Activated T-cell treated with anti-CD3 and anti-CD28 coated beads, Interleukin-2, amount 50 U/mL, for 72 hours (primary cell): Measurements from ENCODE around the gene PPP1R14C. TPM values are rescaled to one million over a fixed set of nuclear protein-coding genes. Genes with fewer than 3 reads are reported as not detected.

Experiments
- ATAC-seq, 2 donors: fragments of 150-1000 bp; cut with Tn5 transposase; replicated peaks in 1 of 2; 2 replicates each; pipeline ENCODE4 v1.10.0; 2021; ENCODE audit warnings: moderate library complexity in 2 of 2, mild to moderate bottlenecking in 1 of 2
- DNase-seq, 2 donors: peaks; one replicate each; pipeline ENCODE4 v3.0.0; 2021 to 2022; ENCODE audit warnings: mixed read lengths in 1 of 2
- H3K27ac Mint-ChIP-seq: one replicate; pipeline ENCODE4 v1.8.0; 2022; ENCODE audit warnings: mild to moderate bottlenecking, moderate library complexity, mixed read lengths
- H3K27me3 Mint-ChIP-seq: one replicate; pipeline ENCODE4 v1.8.0; 2022; ENCODE audit warnings: low read depth, mixed read lengths
- H3K36me3 Mint-ChIP-seq, 2 donors: one replicate each; pipeline ENCODE4 v1.8.0; 2022; ENCODE audit warnings: mixed read lengths in 2 of 2, mild to moderate bottlenecking in 1 of 2; ENCODE audit not compliant: insufficient read depth in 2 of 2
- H3K4me1 Mint-ChIP-seq: one replicate; pipeline ENCODE4 v1.8.0; 2022; ENCODE audit warnings: low read depth, mixed read lengths
- H3K4me3 Mint-ChIP-seq, 2 donors: one replicate each; pipeline ENCODE4 v1.8.0; 2022; ENCODE audit warnings: mild to moderate bottlenecking in 2 of 2, mixed read lengths in 2 of 2, moderate library complexity in 2 of 2
- H3K9me3 Mint-ChIP-seq, 2 donors: one replicate each; pipeline ENCODE4 v1.8.0; 2022; ENCODE audit warnings: mixed read lengths in 2 of 2
- total RNA-seq, 2 donors: library from RNA; stranded (reverse); gene quantifications; one replicate each; pipeline ENCODE4 v1.2.3, GENCODE V29; 2022

PPP1R14C gene
- total RNA-seq, 2 donors from 2014 or later = 1.8 TPM

DNA sequence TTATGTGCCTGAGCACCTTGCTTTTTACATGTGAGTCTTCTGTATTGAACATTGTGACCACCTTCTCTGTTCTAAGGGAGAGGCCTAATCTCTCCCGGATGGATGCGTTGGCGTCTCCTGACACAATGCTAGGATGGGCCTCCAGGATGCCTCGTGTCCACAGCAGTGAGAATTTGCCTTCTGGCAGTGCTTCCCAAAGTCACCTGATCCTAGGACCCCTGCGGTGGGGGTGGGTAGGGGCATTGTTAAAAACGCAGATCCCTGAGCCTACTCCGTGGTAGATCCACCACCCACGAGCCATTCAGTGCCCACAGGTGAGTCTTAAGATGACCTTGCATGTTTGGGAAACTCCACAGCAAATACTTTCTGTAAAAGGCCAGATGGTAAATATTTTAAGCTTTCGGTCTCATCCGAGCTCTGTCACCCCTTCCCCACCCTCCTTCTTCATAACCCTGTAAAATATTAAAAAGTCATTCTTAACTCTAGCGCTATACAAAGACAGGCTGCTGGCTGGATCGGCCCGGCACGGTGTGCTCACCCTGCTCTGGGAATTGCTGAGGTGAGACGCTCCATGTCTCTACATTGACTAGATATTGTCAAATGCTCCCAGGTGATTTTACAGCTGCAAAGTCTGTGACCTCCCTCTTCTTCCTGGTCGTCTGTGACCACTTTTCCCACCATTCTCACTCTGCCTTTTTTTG lies 119.3 kb downstream of the PPP1R14C start:
- H3K36me3 Mint-ChIP-seq = peaks cover 2 to 5% of the 10 kb centered on the region in 2 donors
- ATAC-seq = no peak
- no peak overlapping the region for H3K27ac Mint-ChIP-seq
- H3K9me3 Mint-ChIP-seq = peaks cover 0 to 2% of the 10 kb centered on the region in 2 donors
- no peak for DNase-seq
- peaks cover 27% of the 10 kb centered on the region for H3K27me3 Mint-ChIP-seq
- no peak overlapping the region for H3K4me3 Mint-ChIP-seq
- peaks cover 14% of the 10 kb centered on the region for H3K4me1 Mint-ChIP-seq

DNA sequence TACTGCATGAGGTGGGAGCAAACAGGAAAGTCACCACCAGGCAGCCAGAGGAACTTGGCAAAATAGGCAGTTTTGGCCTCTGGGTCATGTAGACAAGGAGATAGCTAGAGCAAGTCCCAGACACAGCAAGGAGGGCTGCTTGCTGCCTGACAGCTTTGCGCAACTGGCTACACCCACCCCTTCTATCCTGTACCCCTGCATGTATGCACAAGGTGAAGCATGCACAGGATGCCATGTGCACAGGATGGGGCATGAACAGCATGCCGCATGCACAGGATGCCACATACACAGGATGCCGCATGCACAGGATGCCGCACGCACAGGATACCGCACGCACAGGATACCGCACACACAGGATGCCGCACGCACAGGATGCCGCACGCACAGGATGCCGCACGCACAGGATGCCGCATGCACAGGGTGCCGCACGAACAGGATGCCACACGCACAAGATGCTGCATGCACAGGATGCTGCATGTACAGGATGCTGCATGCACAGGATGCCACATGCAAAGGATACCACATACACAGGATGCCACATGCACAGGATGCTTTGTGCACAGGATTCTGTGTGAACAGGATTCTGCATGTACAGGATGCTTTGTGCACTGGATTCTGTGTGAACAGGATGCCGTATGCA lies 121.0 kb downstream of the PPP1R14C start:
- Mint-ChIP-seq H3K9me3 (peaks cover 0 to 2% of the 10 kb centered on the region in 2 donors), H3K27ac (no peak overlapping the region), H3K4me1 (peaks cover 7% of the 10 kb centered on the region), H3K36me3 (peaks cover 1 to 2% of the 10 kb centered on the region in 2 donors), H3K27me3 (peaks cover 22% of the 10 kb centered on the region), H3K4me3 (no peak overlapping the region)
- ATAC-seq (peak; percentile 58 to 74), DNase-seq (peak; percentile 40 to 45)

DNA sequence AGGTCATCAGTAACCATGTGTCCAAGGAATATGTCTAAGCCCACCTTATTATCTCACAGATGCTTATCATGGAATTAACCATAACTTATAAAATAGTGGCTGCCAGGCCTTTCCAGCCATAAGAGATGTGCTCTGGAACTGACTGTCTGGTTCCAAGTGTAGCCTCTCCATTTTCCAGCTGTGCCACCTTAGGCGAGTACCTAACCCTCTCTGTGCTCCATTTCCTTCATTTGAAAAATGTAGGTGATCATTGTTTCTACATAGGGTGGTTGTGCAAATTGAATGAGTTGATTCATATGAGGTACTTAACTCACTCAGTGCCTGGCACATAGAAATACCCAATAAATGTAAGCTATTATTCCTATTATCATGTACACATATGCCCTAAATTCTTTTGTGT lies 123.5 kb downstream of the PPP1R14C start:
- H3K36me3 Mint-ChIP-seq = peaks cover 1 to 2% of the 10 kb centered on the region in 2 donors
- H3K9me3 Mint-ChIP-seq = peaks cover 0 to 2% of the 10 kb centered on the region in 2 donors
- no peak overlapping the region for H3K27ac Mint-ChIP-seq
- peaks cover 16% of the 10 kb centered on the region for H3K4me1 Mint-ChIP-seq
- no peaks in the 10 kb centered on the region for H3K27me3 Mint-ChIP-seq
- no peak for ATAC-seq
- no peak overlapping the region for H3K4me3 Mint-ChIP-seq
- no peak for DNase-seq

DNA sequence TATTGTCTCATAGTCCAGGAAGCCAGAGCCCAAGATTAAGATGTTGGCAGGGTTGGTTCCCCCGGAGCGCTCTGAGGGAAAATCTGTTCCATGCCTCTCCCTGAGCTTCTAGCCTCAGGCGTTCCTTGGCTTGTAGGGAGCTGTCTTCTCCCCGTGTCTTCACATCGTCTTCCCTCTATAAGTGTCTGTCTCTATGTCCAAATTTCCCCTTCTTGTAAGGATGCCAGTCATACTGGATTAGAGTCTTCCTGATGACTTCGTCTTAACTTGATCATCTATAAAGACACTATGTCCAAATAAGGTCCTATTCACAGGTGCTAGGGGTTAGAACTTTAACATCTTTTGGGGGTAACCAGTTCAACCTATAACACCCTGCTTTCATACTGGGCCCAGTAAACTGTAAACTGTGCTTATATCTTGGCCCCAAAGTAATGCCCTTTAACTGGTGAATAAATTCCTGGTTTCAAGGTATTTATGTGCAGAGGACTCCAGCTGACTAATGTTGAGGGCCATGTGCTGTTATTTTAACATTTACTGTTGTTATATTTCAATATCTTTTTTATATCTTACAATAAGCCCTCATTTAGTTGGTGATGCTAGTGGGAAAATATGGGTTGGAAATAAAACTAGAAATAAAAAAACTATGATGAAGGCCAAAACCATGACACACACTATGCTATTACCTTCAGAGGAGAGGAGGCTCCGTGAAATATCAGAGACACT lies 124.3 kb downstream of the PPP1R14C start:
- H3K36me3 Mint-ChIP-seq = peaks cover 1 to 2% of the 10 kb centered on the region in 2 donors
- H3K27ac Mint-ChIP-seq = no peak overlapping the region
- DNase-seq (no peak), ATAC-seq (no peak)
- no peaks in the 10 kb centered on the region for H3K27me3 Mint-ChIP-seq
- H3K9me3 Mint-ChIP-seq = peaks cover 0 to 2% of the 10 kb centered on the region in 2 donors
- peaks cover 16% of the 10 kb centered on the region for H3K4me1 Mint-ChIP-seq
- no peak overlapping the region for H3K4me3 Mint-ChIP-seq

DNA sequence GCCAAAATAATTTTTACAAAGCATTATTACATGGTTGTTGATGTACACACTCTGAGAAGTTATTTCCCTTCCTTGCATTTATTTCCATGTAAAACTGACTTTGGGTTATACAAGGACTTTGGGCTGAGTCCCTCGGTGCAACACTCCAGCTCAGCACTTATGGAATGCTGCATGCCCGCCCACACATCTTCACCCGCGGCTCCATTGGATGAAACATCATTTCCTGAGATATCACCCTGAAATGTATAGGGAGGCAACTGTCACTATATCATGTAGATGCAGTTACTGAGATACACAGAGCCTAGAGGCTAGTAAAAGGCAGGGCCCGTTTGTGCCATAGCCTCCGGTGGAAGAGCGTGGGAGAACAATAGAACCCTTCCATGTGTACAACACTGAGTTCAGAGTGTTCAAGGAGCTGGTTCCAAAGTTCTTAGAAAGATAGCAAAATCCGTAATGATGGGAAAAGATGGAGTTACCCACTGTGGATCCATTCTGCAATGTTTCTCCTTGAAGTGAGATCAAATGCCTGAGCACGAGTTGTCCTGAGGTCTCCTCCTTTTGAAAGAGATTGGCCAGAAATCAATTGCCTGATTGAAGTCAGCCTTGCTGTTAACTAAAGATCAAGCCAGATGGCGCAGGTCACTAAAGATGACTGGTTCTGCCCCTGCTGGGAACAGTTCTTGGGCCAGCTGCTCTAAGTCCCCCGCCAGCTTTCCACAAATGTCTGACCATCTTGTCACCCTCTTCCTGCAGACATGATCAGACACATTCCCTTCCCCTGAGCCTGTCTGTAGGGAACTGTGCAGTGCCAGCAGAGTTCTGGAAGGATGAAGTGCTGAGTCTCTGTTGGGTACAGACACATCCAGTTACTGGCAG lies 125.1 kb downstream of the PPP1R14C start:
- Mint-ChIP-seq H3K4me3 (no peak overlapping the region), H3K4me1 (peaks cover 16% of the 10 kb centered on the region), H3K27ac (no peak overlapping the region), H3K36me3 (no peaks in the 10 kb centered on the region), H3K27me3 (no peaks in the 10 kb centered on the region), H3K9me3 (no peaks in the 10 kb centered on the region)
- DNase-seq (no peak), ATAC-seq (no peak)

DNA sequence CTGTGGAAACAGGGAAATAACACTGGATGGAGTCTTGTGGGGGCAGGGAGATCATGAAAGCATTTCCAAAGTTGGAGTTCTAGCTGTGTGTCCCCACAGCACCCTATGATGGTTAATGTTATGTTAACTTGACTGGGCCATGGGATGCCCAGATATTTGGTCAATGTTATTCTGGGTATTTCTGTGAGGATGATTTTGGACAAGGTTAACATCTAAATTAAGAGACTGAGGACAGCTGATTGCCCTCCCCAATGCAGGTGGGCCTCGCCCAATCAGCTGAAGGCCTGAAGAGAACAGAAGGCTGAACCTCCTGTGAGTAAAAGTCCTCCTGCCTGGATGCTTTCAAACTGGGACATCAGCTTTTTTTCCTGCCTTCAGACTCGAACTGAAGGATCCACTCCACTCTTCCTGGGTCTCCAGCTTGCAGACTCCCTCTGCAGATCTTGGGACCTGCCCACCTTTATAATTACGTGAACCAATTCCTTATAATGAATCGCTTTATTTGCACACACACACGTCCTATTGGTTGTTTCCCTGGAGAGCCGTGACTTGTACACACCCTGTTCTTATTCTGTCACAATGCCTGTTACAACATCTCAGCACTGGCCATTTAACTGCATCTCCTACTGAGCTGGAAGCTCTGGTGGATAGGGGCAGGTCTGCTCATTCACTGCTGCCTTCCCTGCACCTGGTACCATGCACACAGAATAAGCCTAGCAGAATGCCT lies 126.4 kb downstream of the PPP1R14C start:
- H3K4me3 Mint-ChIP-seq = no peak overlapping the region
- no peaks in the 10 kb centered on the region for H3K36me3 Mint-ChIP-seq
- no peaks in the 10 kb centered on the region for H3K9me3 Mint-ChIP-seq
- ATAC-seq (no peak), DNase-seq (no peak)
- H3K4me1 Mint-ChIP-seq = peaks cover 16% of the 10 kb centered on the region
- H3K27ac Mint-ChIP-seq = no peak overlapping the region
- H3K27me3 Mint-ChIP-seq = peaks cover 6% of the 10 kb centered on the region

GRCh38 chr6:150269857-150270223 lies 127.0 kb downstream of the PPP1R14C start:
- Mint-ChIP-seq H3K36me3 (no peaks in the 10 kb centered on the region), H3K27me3 (peaks cover 12% of the 10 kb centered on the region), H3K4me3 (no peak overlapping the region), H3K27ac (no peak overlapping the region), H3K4me1 (peaks cover 10% of the 10 kb centered on the region), H3K9me3 (no peaks in the 10 kb centered on the region)
- ATAC-seq (peak; percentile 71 to 80), DNase-seq (peak in 1 of 2 donors; percentile 36)

DNA sequence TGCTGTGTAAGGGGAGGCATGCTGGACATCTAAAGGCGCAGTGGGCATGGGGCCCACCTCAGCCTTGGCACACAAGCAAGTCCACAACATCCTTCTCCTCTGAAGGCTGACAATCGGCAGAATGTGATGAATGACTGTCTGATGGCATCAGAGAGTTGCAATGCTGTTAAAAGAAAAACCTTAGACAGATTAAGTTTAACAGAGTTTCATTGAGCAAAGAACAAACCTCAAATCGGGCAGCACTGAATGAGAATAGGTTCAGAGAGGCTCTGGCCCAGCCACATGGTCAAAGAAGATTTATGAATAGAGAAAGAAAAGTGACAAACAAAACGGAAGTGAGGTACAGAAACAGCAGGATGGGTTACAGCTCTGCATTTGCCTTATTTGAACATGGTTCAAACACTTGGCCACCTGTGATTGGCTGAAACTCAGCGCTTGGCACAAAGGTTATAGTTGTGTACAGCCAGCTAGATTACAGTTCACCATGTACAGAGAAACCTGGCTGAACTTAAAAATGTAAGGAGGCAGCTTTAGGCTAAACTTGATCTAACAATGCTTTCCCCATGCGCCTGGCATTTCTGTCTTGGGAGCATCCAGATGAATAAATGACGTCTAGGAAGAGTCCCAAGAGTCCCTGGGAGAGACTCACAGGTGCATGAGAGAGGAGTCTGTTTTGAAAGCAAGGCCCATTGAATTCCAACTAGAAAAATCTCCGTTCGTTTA lies 127.6 kb downstream of the PPP1R14C start:
- H3K4me1 Mint-ChIP-seq = peaks cover 9% of the 10 kb centered on the region
- H3K9me3 Mint-ChIP-seq = no peaks in the 10 kb centered on the region
- H3K36me3 Mint-ChIP-seq = no peaks in the 10 kb centered on the region
- H3K27ac Mint-ChIP-seq = no peak overlapping the region
- H3K4me3 Mint-ChIP-seq = no peak overlapping the region
- DNase-seq (no peak), ATAC-seq (no peak)
- H3K27me3 Mint-ChIP-seq = peaks cover 15% of the 10 kb centered on the region

DNA sequence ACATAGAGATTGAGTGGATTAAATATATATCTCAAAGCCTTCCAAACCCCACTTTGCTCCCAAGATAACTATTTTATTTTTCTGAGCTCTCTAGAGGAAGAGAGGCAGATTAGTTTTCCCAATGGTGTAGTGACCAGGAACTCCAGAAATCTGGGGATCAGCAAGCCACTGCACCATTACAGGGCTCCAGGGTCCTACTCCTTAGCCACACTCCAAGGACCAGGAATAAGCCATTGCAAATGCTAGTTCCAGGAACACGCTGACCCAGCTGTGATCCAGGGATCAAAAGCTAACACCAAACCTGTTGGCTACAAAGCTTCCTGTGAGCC lies 128.3 kb downstream of the PPP1R14C start:
- Mint-ChIP-seq H3K36me3 (no peaks in the 10 kb centered on the region), H3K4me1 (peaks cover 9% of the 10 kb centered on the region), H3K4me3 (no peak overlapping the region), H3K9me3 (no peaks in the 10 kb centered on the region), H3K27me3 (peaks cover 18% of the 10 kb centered on the region), H3K27ac (no peak overlapping the region)
- ATAC-seq (no peak), DNase-seq (no peak)

DNA sequence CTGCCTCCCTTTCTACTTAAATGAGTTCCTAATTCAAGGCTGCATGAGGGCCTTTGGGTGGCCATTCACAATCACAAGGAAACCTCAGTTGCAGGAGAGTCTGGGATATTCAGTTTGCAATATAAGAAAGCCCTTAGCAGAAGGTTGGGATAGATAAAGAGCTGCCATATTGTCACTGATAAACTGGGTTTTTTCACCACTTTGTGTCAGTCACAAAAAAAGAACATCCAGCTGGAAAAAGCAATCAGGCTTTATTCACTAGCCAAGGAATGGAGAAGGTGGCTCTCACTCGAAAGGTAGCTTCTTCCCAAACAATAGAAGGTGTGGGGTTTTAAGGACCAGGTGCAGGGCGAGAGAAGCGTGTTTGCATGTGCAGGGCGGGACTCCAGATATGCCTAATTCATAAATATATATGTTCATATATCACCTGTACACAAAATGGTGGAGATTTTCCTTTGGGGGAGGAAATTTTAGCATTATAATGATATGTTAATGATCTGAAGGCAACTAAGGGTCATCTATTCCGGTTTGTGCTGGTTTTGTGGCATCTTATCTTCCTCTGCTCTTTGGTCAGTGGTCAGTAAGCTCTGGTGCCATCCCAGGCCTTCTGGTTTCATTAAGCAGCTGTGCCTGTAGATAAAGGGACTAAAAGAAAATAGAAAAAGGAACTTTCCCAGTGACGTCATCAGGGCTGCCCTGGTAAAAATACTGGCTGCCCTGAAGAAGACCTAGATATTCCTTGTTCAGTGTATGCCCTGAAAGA lies 128.8 kb downstream of the PPP1R14C start:
- H3K4me1 Mint-ChIP-seq = peaks cover 9% of the 10 kb centered on the region
- DNase-seq (no peak), ATAC-seq (no peak)
- no peaks in the 10 kb centered on the region for H3K9me3 Mint-ChIP-seq
- H3K36me3 Mint-ChIP-seq = no peaks in the 10 kb centered on the region
- no peak overlapping the region for H3K27ac Mint-ChIP-seq
- H3K27me3 Mint-ChIP-seq = peaks cover 23% of the 10 kb centered on the region
- H3K4me3 Mint-ChIP-seq = no peak overlapping the region

GRCh38 chr6:150272264-150272975 lies 129.6 kb downstream of the PPP1R14C start:
- ATAC-seq (no peak), DNase-seq (no peak)
- H3K4me3 Mint-ChIP-seq = no peak overlapping the region
- no peak overlapping the region for H3K27ac Mint-ChIP-seq
- H3K4me1 Mint-ChIP-seq = peaks cover 9% of the 10 kb centered on the region
- H3K27me3 Mint-ChIP-seq = peaks cover 30% of the 10 kb centered on the region
- H3K36me3 Mint-ChIP-seq = no peaks in the 10 kb centered on the region
- no peaks in the 10 kb centered on the region for H3K9me3 Mint-ChIP-seq
